Measurements from ENCODE around the gene THSD4.

- TF ChIP-seq, protein P1, sequence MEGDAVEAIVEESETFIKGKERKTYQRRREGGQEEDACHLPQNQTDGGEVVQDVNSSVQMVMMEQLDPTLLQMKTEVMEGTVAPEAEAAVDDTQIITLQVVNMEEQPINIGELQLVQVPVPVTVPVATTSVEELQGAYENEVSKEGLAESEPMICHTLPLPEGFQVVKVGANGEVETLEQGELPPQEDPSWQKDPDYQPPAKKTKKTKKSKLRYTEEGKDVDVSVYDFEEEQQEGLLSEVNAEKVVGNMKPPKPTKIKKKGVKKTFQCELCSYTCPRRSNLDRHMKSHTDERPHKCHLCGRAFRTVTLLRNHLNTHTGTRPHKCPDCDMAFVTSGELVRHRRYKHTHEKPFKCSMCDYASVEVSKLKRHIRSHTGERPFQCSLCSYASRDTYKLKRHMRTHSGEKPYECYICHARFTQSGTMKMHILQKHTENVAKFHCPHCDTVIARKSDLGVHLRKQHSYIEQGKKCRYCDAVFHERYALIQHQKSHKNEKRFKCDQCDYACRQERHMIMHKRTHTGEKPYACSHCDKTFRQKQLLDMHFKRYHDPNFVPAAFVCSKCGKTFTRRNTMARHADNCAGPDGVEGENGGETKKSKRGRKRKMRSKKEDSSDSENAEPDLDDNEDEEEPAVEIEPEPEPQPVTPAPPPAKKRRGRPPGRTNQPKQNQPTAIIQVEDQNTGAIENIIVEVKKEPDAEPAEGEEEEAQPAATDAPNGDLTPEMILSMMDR (conservative IDR thresholded peaks at IDR 0.05 in 1 of 2, IDR thresholded peaks at IDR 0.05 in 1 of 2; ENCODE audit: low read depth in 1 of 2, low read length in 2 of 2): no peak
- TF ChIP-seq EZH2 (IDR thresholded peaks at IDR 0.05; ENCODE audit: low read length, missing control alignments): no peak
These were observed 619.6 kb downstream of the THSD4 start for GRCh38 chr15:71734709-71735384.

Measured in fibroblast of lung (primary cell).